ENCODE measurements around the gene USP8. TPM values are rescaled to one million over a fixed set of nuclear protein-coding genes. Genes with fewer than 3 reads are reported as not detected.
"Not testable (repeated sequence)": the region's sequence is repeated elsewhere in the genome, so short reads cannot be mapped to it uniquely, and the experiment has no call there.

The USP8 gene
- total RNA-seq, 6 donors from 2014 or later, result 21.8 to 65.4 (median 53.2) TPM

- Histone ChIP-seq H3K36me3 (no peaks in the 10 kb centered on the region), H3K9me3 (no peaks in the 10 kb centered on the region), H3K4me3 (no peak overlapping the region), H3K27ac (no peak overlapping the region), H3K27me3 (no peaks in the 10 kb centered on the region), H3K4me1 (no peaks in the 10 kb centered on the region)
- ATAC-seq (ENCODE audit: low FRiP score in 2 of 2), result no peak
- no peak for DNase-seq
- WGBS, 2 donors, result 55 to 77% methylated on average over 1 of the region's 1 CpG
- TF ChIP-seq CTCF (IDR thresholded peaks at IDR 0.05) (no peak), POLR2A (IDR thresholded peaks at IDR 0.05) (no peak), EP300 (IDR thresholded peaks at IDR 0.05) (no peak), POLR2AphosphoS5 (IDR thresholded peaks at IDR 0.05) (no peak)
Observed at GRCh38 chr15:50381438-50381837, 42.8 kb upstream of the USP8 start.

- WGBS, 2 donors, result 60 to 70% methylated on average over 5 of the region's 5 CpGs
- H3K36me3 ChIP-seq; ATAC-seq (ENCODE audit: low FRiP score in 2 of 2); H3K4me1 ChIP-seq; H3K4me3 ChIP-seq; H3K27ac ChIP-seq; DNase-seq; H3K9me3 ChIP-seq; H3K27me3 ChIP-seq: not testable (repeated sequence)
Observed at GRCh38 chr15:50382408-50382807, 41.8 kb upstream of the USP8 start.

GRCh38 chr15:50390554-50391264, 33.5 kb upstream of the USP8 start:
- Histone ChIP-seq H3K4me3 (no peak overlapping the region), H3K9me3 (no peaks in the 10 kb centered on the region), H3K4me1 (no peaks in the 10 kb centered on the region), H3K36me3 (no peaks in the 10 kb centered on the region), H3K27ac (no peak overlapping the region), H3K27me3 (no peaks in the 10 kb centered on the region)
- ATAC-seq (ENCODE audit: low FRiP score in 2 of 2) (no peak), DNase-seq (no peak)
- 57 to 64% methylated on average over 4 of the region's 4 CpGs for WGBS, 2 donors
- no peak for TF ChIP-seq CTCF (IDR thresholded peaks at IDR 0.05)
- no peak for TF ChIP-seq EP300 (IDR thresholded peaks at IDR 0.05)
- TF ChIP-seq POLR2AphosphoS5 (IDR thresholded peaks at IDR 0.05), result no peak
- TF ChIP-seq POLR2A (IDR thresholded peaks at IDR 0.05), result no peak

GRCh38 chr15:50391561-50391960, 32.6 kb upstream of the USP8 start:
- not testable (repeated sequence) for H3K9me3 ChIP-seq; H3K4me1 ChIP-seq; ATAC-seq (ENCODE audit: low FRiP score in 2 of 2); H3K36me3 ChIP-seq; H3K27ac ChIP-seq; H3K27me3 ChIP-seq; H3K4me3 ChIP-seq; DNase-seq
- 89 to 94% methylated on average over 4 of the region's 4 CpGs for WGBS, 2 donors

GRCh38 chr15:50411870-50412269, 12.3 kb upstream of the USP8 start:
- DNase-seq (no peak), ATAC-seq (ENCODE audit: low FRiP score in 2 of 2) (no peak)
- Histone ChIP-seq H3K27me3 (no peaks in the 10 kb centered on the region), H3K36me3 (no peaks in the 10 kb centered on the region), H3K4me3 (no peak overlapping the region), H3K9me3 (no peaks in the 10 kb centered on the region), H3K4me1 (no peaks in the 10 kb centered on the region), H3K27ac (no peak overlapping the region)
- WGBS, 2 donors, result 65 to 78% methylated on average over 2 of the region's 2 CpGs
- TF ChIP-seq POLR2AphosphoS5 (IDR thresholded peaks at IDR 0.05) (no peak), POLR2A (IDR thresholded peaks at IDR 0.05) (no peak), EP300 (IDR thresholded peaks at IDR 0.05) (no peak), CTCF (IDR thresholded peaks at IDR 0.05) (no peak)

- Histone ChIP-seq H3K9me3 (no peaks in the 10 kb centered on the region), H3K4me3 (no peak overlapping the region), H3K27me3 (no peaks in the 10 kb centered on the region), H3K36me3 (no peaks in the 10 kb centered on the region), H3K4me1 (no peaks in the 10 kb centered on the region), H3K27ac (no peak overlapping the region)
- no peak for TF ChIP-seq CTCF (IDR thresholded peaks at IDR 0.05)
- no peak for TF ChIP-seq POLR2A (IDR thresholded peaks at IDR 0.05)
- no peak for TF ChIP-seq EP300 (IDR thresholded peaks at IDR 0.05)
- no peak for TF ChIP-seq POLR2AphosphoS5 (IDR thresholded peaks at IDR 0.05)
- DNase-seq (no peak), ATAC-seq (ENCODE audit: low FRiP score in 2 of 2) (no peak)
- 94 to 98% methylated on average over 2 of the region's 2 CpGs for WGBS, 2 donors
Observed at GRCh38 chr15:50414624-50415023, 9.6 kb upstream of the USP8 start.
